ENCODE measurements around the gene GAPDH.

DNA sequence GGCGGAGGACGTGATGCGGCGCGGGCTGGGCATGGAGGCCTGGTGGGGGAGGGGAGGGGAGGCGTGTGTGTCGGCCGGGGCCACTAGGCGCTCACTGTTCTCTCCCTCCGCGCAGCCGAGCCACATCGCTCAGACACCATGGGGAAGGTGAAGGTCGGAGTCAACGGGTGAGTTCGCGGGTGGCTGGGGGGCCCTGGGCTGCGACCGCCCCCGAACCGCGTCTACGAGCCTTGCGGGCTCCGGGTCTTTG, 303 bp downstream of the GAPDH start:
- TF ChIP-seq CTCF (IDR thresholded peaks at IDR 0.05) (no peak), POLR2A (IDR thresholded peaks at IDR 0.05) (no peak)

All from body of pancreas (tissue), 4 donors.